ENCODE measurements around the gene WDR82.

- TF ChIP-seq, protein P1, sequence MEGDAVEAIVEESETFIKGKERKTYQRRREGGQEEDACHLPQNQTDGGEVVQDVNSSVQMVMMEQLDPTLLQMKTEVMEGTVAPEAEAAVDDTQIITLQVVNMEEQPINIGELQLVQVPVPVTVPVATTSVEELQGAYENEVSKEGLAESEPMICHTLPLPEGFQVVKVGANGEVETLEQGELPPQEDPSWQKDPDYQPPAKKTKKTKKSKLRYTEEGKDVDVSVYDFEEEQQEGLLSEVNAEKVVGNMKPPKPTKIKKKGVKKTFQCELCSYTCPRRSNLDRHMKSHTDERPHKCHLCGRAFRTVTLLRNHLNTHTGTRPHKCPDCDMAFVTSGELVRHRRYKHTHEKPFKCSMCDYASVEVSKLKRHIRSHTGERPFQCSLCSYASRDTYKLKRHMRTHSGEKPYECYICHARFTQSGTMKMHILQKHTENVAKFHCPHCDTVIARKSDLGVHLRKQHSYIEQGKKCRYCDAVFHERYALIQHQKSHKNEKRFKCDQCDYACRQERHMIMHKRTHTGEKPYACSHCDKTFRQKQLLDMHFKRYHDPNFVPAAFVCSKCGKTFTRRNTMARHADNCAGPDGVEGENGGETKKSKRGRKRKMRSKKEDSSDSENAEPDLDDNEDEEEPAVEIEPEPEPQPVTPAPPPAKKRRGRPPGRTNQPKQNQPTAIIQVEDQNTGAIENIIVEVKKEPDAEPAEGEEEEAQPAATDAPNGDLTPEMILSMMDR (IDR thresholded peaks at IDR 0.05; ENCODE audit: low read depth, low read length) = peak; percentile 40
- no peak for TF ChIP-seq EZH2phosphoT487 (IDR thresholded peaks at IDR 0.05; ENCODE audit: low read depth)
These were observed 46.0 kb downstream of the WDR82 start for GRCh38 chr3:52232279-52233107.
